K562 (cell line): ENCODE data around the gene ZNF581.

ENCODE experiments used
- BRF1 ChIP-seq: IDR thresholded peaks from 3 replicates; pipeline ENCODE4 v1.6.1; 2011; ENCODE audit warnings: borderline replicate concordance, mild to moderate bottlenecking; ENCODE audit not compliant: insufficient read length; ENCODE audit errors: extremely low read depth
- EZH2 ChIP-seq: IDR thresholded peaks from 2 replicates; pipeline ENCODE4 v1.6.1; 2012; ENCODE audit warnings: low read depth, mild to moderate bottlenecking, inconsistent platforms, low read length, borderline replicate concordance
- SIN3B ChIP-seq: fragments of 450-650 bp; IDR thresholded peaks from 2 replicates; pipeline ENCODE4 v1.6.1; 2017; ENCODE audit warnings: low read depth, mild to moderate bottlenecking, moderate library complexity

- TF ChIP-seq SIN3B (no peak), BRF1 (no peak), EZH2 (no peak)
These were observed 37.1 kb downstream of the ZNF581 start for GRCh38 chr19:55680339-55681130.
